ENCODE results near the gene TAF12. TPM values are rescaled to one million over a fixed set of nuclear protein-coding genes. Genes with fewer than 3 reads are reported as not detected.
A peak's percentile ranks its signal among the peaks of the same experiment; 100 is the strongest.

The TAF12 gene
- total and polyA plus RNA-seq, 10 of the 15 experiments (the other 5 are each of a cell fraction or from before 2014, with no cell fraction given), result 18.3 to 43.3 (median 28.6) TPM

DNA sequence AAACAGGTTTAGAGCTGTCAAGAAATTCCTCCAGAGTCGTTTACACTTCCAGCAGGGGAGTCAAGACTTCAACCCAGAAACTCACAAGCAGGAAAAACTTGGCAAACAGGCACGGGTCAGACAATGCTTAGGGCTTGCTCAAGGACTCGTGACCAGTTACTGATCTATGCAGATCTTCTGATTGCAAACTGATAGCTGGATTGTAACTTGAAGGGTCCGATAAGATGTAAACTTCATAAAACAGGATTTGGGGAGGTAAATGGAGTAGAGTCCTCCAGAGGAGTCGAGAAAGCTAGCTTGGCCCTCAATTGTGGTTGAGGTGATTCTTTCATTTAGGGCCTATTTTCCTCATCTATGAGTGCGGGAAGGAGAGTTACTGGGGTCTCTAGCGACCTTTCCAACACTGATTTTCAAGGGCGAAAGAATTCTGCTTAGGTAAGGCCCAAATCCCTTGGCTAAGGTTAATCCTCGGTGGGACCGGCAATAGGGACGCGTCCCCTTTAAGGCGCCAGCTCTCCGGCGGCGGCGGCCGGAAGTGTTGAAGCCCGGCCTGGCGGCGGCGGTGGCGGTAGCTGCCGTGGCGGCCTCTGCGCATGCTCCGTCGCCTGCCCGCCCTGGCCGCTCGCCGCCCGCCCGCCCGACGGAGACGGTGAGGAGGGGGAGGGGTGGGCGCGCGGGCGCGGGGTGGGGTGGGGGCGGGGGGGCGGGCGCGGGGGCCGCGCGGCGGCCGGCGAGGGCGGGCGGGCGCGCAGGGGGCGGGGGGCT, 25.5 kb upstream of the TAF12 start, which contains the start of gene GMEB1 (continued):
- TF ChIP-seq, protein P1, sequence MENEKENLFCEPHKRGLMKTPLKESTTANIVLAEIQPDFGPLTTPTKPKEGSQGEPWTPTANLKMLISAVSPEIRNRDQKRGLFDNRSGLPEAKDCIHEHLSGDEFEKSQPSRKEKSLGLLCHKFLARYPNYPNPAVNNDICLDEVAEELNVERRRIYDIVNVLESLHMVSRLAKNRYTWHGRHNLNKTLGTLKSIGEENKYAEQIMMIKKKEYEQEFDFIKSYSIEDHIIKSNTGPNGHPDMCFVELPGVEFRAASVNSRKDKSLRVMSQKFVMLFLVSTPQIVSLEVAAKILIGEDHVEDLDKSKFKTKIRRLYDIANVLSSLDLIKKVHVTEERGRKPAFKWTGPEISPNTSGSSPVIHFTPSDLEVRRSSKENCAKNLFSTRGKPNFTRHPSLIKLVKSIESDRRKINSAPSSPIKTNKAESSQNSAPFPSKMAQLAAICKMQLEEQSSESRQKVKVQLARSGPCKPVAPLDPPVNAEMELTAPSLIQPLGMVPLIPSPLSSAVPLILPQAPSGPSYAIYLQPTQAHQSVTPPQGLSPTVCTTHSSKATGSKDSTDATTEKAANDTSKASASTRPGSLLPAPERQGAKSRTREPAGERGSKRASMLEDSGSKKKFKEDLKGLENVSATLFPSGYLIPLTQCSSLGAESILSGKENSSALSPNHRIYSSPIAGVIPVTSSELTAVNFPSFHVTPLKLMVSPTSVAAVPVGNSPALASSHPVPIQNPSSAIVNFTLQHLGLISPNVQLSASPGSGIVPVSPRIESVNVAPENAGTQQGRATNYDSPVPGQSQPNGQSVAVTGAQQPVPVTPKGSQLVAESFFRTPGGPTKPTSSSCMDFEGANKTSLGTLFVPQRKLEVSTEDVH (IDR thresholded peaks at IDR 0.05; ENCODE audit: low read depth, partially characterized antibody), result no peak
- TF ChIP-seq SIN3A (IDR thresholded peaks at IDR 0.05; ENCODE audit: low read depth, low read length), result peak; percentile 29; the same call in 1 of the 2 replicates
- TF ChIP-seq RAD51 (IDR thresholded peaks at IDR 0.05), result no peak
- TF ChIP-seq ESRRA (IDR thresholded peaks at IDR 0.05; ENCODE audit: low read length), result no peak
- no peak for TF ChIP-seq CEBPB (IDR thresholded peaks at IDR 0.05; ENCODE audit: borderline replicate concordance in 1 of 2, low read depth in 2 of 2, low read length in 2 of 2)
- no peak for TF ChIP-seq KLF5 (IDR thresholded peaks at IDR 0.05; ENCODE audit: partially characterized antibody)
- no peak for TF ChIP-seq SP1 (IDR thresholded peaks at IDR 0.05; ENCODE audit: low read depth, low read length)
- no peak for TF ChIP-seq MTA3 (IDR thresholded peaks at IDR 0.05; ENCODE audit: borderline replicate concordance, low read length)
- TF ChIP-seq, protein P2, sequence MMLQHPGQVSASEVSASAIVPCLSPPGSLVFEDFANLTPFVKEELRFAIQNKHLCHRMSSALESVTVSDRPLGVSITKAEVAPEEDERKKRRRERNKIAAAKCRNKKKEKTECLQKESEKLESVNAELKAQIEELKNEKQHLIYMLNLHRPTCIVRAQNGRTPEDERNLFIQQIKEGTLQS (IDR thresholded peaks at IDR 0.05; ENCODE audit: borderline replicate concordance, extremely low read depth, low read depth, low read length), result no peak
- TF ChIP-seq YY1 (IDR thresholded peaks at IDR 0.05; ENCODE audit: low read depth, low read length), result peak; percentile 9; the same call in 1 of the 2 replicates
- no peak for TF ChIP-seq MYC (IDR thresholded peaks at IDR 0.05; ENCODE audit: insufficient read depth, insufficient read length, insufficient replicate concordance, low read length, severe bottlenecking)
- TF ChIP-seq HCFC1 (IDR thresholded peaks at IDR 0.05; ENCODE audit: low read length), result no peak; the same call in 1 of the 2 replicates
- no peak for TF ChIP-seq SUPT20H (IDR thresholded peaks at IDR 0.05; ENCODE audit: borderline replicate concordance, control insufficient read depth, low read depth, low read length)
- no peak for TF ChIP-seq RCOR1 (conservative IDR thresholded peaks at IDR 0.05; ENCODE audit: low read depth, low read length)
- TF ChIP-seq POU2F2 (IDR thresholded peaks at IDR 0.05; ENCODE audit: borderline replicate concordance, low read depth, low read length), result no peak
- TF ChIP-seq SMC3 (IDR thresholded peaks at IDR 0.05; ENCODE audit: borderline replicate concordance, low read length), result no peak
- no peak for TF ChIP-seq POLR2AphosphoS2 (IDR thresholded peaks at IDR 0.05; ENCODE audit: low read depth, low read length)
- no peak for TF ChIP-seq BCL11A (IDR thresholded peaks at IDR 0.05; ENCODE audit: low read depth, low read length)
- TF ChIP-seq, protein P3, sequence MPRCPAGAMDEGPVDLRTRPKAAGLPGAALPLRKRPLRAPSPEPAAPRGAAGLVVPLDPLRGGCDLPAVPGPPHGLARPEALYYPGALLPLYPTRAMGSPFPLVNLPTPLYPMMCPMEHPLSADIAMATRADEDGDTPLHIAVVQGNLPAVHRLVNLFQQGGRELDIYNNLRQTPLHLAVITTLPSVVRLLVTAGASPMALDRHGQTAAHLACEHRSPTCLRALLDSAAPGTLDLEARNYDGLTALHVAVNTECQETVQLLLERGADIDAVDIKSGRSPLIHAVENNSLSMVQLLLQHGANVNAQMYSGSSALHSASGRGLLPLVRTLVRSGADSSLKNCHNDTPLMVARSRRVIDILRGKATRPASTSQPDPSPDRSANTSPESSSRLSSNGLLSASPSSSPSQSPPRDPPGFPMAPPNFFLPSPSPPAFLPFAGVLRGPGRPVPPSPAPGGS (IDR thresholded peaks at IDR 0.05; ENCODE audit: borderline replicate concordance, insufficient read depth, low read depth, low read length, poor library complexity, severe bottlenecking), result no peak
- TF ChIP-seq, protein P4, sequence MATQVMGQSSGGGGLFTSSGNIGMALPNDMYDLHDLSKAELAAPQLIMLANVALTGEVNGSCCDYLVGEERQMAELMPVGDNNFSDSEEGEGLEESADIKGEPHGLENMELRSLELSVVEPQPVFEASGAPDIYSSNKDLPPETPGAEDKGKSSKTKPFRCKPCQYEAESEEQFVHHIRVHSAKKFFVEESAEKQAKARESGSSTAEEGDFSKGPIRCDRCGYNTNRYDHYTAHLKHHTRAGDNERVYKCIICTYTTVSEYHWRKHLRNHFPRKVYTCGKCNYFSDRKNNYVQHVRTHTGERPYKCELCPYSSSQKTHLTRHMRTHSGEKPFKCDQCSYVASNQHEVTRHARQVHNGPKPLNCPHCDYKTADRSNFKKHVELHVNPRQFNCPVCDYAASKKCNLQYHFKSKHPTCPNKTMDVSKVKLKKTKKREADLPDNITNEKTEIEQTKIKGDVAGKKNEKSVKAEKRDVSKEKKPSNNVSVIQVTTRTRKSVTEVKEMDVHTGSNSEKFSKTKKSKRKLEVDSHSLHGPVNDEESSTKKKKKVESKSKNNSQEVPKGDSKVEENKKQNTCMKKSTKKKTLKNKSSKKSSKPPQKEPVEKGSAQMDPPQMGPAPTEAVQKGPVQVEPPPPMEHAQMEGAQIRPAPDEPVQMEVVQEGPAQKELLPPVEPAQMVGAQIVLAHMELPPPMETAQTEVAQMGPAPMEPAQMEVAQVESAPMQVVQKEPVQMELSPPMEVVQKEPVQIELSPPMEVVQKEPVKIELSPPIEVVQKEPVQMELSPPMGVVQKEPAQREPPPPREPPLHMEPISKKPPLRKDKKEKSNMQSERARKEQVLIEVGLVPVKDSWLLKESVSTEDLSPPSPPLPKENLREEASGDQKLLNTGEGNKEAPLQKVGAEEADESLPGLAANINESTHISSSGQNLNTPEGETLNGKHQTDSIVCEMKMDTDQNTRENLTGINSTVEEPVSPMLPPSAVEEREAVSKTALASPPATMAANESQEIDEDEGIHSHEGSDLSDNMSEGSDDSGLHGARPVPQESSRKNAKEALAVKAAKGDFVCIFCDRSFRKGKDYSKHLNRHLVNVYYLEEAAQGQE (IDR thresholded peaks at IDR 0.05; ENCODE audit: low read depth, low read length), result no peak
- 0 out of 2 replicates have a peak, but pooled peaks have one; percentile 4 for TF ChIP-seq CREB1 (IDR thresholded peaks at IDR 0.05; ENCODE audit: low read depth)
- 0 out of 2 replicates have a peak, but pooled peaks have one; percentile 25 for TF ChIP-seq POLR2AphosphoS5 (IDR thresholded peaks at IDR 0.05; ENCODE audit: low read length)

Data from GM12878 (cell line).